HG03558 (cell line): Measurements from ENCODE around the gene CELA3A.
"Not testable (repeated sequence)": the region's sequence is repeated elsewhere in the genome, so short reads cannot be mapped to it uniquely, and the experiment has no call there.

Experiments
- ATAC-seq: cut with Tn5 transposase; IDR thresholded peaks from one replicate; pipeline ENCODE4 v1.9.1; 2021; ENCODE audit warnings: moderate number of reproducible peaks; ENCODE audit not compliant: unreplicated experiment; ENCODE audit errors: extremely low read depth

The CELA3A gene

DNA sequence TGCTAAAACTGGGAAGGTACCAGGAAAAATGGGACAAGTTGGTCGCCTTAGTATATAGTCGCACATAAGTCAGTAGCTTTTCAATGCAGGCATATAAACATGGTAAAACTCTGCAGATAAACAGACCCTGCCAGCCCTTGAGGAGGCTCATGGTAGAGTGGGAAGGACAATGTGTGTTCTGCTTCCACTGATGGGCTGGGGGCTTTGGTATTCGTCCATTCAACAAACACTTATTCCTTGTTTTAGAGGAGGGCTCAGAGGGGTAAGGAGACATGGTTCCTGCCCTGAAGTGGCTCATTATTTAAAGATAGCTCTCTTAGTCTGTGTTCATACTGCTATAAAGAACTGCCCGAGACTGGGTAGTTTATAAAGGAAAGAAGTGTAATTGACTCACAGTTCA is 11.3 kb downstream of the CELA3A start:
- not testable (repeated sequence) for ATAC-seq

DNA sequence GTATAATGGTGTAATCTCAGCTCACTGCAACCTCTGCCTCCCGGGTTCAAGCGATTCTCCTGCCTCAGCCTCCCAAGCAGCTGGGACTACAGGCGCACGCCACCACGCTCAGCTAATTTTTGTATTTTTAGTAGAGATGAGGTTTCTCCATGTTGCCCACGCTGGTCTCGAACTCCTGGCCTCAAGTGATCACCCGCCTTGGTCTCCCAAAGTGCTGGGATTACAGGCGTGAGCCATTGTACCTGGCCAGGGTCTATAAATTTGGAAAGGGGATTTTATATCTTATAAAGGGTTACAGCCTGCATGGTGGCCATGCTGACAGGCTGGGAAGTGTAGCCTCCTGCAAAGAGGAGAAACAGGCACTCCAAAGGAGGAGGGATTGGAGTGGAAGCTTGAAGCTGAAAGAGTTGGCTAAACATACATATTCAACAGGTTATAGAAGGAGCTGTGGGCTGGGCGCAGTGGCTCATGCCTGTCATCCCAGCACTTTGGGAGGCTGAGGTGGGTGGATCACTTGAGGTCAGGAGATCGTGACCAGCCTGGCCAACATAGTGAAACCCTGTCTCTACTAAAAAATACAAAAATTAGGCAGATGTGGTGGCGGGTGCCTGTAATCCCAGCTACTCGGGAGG is 13.2 kb downstream of the CELA3A start:
- ATAC-seq, result not testable (repeated sequence)

DNA sequence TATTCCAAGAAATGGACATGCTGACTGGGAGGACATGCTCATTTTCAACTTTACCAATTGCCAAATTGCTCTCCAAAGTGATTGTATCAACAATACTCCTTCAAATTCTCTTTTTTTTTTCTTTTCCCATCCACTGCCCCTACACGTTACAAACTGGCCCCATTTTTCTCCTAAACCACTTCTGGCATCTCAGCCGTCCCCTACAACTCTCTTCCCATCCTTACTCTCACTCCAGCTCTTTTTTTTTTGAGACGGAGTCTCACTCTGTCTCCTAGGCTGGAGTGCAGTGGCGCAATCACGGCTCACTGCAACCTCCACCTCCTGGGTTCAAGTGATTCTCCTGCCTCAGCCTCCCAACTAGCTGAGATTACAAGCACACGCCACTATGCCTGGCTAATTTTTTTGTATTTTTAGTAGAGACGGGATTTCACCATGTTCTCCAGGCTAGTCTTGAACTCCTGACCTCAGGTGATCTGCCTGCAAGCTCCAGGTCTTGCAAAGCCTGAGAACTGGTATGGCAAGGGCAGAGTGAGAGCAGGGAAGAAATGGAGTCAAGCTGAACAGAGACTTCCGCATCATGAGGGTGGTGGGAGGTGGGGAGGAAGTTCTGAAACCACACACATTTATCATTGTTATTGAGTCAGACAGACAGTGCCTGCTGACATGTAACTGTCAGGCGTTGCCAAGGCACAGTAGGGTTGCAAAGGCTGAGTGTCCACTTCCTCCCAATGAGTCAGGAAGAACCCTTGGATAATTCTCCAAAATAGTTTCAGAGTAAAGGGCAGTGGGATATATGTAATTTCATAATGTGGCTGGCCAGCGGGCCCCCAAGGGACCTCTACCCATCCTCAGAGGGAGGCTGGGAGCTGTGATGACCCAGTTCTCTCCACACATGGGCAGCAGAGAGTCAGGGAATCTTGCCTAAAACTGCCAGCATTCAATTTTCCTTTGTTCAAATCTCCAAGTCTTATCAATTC is 17.4 kb downstream of the CELA3A start:
- no peak for ATAC-seq

DNA sequence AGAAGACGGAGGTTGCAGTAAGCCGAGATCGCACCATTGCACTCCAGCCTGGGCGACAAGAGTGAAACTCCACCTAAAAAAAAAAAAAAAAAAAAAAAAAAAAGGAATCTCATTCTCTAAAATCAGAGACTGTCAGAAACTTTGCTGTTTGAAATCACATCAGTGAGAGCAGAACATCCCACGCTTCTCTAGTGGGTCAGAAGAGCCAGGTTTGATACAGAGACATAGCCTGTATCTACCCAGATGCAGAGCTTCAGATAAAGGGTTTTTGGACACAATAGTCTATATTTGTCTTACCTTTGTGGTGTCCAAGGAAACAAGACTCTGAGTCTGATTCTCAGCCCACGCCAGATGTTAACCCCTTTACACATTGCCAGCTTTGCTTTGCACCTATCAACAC is 19.6 kb downstream of the CELA3A start:
- no peak for ATAC-seq

DNA sequence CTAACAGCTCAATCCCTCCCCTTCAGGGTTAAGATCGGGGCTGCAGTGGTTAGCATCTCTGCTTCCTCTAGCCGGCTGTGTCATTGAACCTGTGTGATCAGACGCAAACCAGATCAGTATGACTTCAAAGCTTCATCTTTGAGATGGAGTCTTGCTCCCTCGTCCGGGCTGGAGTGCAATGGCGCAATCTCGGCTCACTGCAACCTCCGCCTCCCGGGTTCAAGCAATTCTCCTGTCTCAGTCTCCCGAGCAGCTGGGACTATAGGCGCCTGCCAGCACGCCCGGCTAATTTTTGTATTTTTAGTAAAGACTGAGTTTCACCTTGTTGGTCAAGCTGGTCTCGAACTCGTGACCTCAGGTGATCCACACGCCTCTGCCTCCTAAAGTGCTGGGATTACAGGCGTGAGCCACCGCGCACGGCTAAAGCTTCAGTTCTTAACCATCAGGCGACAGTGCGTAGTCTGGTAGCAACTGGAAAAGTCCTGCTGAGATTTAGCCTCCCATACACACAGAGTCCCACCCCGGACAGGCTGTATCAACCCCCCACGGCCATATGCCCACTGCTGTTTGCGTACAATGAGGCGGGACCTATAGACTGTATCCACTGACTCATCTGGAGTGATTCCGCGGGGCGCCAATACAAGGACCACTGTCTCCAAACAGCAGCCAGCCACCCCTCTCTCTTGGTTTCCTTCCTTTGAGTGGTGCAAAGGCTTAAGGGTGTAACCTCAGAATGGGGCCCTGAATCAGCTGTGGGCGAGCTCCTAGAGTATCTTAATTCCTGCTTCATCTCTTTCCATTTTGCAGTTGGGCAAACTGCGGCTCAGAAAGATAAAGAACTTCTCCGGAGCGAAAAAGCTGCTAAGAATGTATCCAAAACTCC is 23.3 kb downstream of the CELA3A start:
- ATAC-seq, result no peak

DNA sequence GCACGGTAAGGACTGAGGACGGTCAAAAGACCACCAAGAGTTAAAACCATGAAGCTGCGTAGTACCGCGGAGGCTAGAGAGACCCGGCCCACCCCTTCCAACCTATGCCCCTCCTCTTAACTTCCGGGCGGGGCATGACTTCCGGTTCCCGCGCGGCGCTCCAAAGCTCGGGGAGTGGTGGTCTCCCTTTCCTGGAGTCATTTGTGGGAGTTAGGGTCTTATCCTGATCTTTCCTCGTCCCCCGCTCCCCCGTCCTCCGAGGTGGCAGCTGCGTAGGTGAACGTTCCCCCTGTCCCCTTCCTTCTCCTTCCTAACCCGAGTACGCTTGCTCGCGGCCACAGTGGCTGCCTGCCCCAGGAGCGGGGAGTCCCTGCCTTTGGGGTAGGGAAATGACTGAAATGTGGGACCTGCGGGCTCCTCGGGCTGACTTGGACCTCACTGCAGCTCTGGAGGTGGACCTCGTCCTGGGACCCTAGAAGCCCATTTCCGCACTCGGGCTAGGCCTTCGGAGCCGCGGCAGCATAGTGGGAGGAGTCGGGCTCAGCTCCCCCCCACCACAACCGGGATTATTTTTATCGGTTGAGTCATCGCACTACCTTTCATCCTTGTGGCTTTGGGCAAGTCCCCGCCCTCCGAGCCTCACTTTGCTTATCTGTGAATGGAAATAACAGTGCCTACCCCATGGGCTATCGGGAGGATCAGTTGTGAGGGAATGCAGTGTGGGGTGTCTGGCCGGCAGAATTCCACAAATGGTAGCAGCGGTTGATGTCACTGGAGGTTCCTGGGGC is 24.1 kb downstream of the CELA3A start:
- peak; percentile 32 for ATAC-seq

DNA sequence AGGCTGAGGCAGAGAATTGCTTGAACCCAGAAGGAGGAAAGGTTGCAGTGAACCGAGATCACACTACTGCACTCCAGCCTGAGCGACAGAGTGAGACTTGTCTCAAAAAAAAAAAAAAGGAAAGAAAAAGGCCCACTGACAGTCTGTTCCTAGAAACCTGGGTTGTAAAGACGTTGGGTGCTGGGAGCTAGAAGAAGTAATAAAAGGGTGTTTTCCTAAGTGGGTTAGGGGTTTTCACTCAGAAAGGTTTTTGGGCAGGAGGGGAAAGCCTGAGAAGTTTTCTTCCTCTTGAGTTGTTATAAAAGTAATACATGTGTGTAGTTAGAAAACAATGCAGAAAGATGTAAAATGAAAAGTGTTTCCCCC is 25.4 kb downstream of the CELA3A start:
- ATAC-seq, result no peak

DNA sequence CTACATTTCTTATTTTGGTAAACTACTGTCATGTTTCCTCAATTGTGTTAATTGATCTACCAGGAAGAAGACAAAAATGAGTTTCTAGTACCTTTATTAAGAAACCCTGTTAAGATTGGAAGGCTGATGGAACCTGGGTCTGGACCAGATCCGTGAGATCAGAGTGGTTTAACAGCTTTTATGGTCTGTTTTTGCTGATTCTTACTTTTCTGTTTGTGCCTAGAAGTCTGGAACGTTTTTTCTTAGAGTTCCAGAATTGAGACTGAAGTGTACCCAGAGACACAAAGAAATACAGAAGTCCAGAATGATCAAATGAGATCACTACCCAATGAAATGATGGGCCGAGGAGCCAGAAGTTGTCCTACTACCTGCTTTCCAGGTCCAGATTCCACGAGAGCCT is 28.6 kb downstream of the CELA3A start:
- ATAC-seq, result no peak

DNA sequence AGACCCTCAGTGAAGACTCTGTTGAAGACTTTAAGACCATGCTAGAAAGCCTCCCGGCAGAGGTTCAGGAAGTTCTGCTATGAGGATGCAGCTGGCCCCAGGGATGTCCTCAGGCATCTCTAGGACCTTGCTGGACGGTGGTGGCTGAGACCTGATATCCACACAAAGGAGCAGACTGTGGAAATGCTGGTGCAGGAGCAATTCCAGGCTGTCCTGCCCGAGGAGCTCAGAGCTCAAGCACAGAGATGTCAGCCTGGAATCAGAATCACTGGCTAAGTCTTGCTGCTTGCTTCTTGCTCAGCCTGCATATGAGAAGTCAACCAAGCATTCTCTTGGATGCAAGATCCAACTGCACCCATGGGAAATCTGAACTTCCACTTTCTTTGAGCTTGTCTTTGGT is 29.0 kb downstream of the CELA3A start:
- no peak for ATAC-seq

DNA sequence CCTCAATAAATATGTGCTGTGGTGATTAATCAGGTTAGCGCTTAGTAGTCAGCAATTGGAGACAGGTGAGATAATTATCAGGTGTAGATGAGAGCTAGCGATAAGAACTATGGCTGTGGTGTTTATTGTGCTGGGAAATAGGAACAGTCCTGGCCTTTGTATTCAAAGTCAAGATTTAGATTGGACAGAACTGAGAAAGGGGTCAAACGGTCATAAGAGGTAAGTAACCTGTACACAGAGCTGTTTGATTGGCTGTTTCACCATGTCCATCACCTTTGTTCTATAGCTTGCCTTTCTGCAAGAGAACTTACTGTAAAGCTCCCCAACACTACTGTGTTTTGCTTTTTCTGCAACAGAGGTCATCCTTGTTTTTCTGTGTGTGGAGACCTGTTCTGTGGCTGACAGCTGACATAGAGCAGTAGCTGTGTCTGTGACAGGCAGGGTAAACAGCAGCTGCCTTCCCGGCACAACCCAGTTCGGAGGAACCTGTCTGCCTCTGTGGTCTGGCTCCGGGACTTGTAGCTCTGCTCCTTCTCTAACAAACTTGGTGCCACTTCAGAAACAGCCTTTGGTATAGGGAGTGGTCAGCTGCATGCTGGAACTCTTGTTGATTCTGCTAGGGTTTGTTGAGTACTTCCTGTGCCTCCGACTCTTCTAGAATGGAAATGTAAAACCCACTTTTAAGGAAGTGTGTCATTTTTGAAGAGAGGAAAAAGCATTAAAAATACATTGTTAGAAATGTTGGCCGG is 29.9 kb downstream of the CELA3A start:
- ATAC-seq, result no peak

DNA sequence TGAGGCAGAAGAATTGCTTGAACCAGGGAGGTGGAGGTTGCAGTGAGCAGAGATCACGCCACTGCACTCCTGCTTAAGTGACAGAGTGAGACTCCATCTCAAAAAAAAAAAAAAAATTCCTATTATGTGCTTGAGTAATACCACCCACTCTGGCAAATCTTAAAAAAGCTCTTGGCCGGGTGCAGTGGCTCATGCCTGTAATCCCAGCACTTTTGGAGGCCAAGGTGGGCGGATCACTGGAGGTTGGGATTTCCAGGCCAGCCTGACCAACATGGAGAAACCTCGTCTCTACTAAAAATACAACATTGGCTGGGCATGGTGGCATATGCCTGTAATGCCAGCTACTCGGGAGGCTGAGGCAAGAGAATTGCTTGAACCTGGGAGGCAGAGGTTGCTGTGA is 33.4 kb downstream of the CELA3A start:
- ATAC-seq, result not testable (repeated sequence)

DNA sequence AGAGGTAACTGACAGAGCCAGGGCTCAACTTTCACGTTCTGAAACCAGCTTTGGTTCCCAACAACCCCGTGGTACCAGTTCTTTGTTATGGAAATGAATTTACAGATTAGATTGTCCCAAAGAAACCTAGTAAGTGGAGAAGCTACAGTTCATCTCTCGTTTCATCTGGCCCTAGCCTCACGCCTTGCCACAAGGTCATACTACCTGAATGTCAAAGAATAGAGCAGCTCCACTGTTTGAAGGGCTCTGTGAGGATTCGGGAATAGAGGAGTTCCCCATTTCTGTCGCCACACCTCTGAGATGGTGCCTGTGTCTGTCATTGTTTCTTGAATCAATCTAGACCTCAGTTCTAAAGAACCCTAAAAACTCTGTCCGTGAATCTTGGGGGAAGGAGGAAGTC is 36.1 kb downstream of the CELA3A start:
- no peak for ATAC-seq

DNA sequence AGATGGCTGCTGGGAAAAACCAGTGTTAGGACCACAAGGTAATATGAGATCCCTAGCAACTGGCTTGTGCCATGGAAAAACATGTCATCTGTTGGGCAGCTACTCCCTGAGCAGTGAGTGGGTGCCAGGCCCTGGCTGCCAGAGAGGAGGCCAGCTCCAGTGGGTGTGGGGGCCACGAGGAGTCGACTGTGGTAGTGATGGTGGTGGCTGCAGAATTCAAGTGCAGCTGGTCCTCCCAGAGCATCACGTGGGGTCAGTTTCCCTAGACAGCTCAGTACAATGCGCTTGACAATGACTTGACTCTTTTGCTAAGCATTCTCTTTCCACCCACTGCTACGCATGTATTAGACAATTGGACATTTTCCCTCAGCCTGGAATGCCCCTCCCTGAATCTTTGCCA is 36.6 kb downstream of the CELA3A start:
- ATAC-seq, result no peak

DNA sequence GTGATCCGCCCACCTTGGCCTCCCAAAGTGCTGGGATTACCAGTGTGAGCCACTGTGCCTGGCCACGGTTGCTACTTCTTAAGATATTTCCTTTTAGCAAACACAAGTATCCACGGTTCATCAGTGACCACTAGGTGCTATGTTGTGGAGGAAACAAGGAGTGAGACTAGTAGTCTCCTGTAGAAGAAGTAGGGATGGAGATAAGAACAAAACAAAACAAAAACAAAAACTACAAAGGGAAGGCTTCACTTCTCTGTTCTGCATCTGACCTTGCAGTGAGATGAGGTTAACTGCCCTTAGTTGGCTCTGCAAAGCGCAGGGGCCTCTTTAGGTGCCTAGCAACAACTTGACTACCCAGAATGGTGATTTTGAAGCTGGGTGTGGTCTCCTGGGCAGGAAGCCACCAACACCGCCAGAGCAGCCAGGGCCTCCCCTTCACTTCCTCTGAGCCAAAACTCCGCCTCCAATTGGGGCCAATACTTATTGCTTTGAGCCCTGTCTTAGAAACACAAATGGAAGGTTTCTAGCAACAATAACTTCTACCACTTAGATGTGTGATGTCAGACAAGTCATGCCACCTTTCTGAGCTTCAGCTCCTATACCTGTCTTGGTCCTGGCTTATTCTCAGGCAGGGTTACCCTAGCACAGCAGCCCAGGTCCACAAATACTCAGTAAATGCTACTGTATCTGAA is 38.3 kb downstream of the CELA3A start:
- ATAC-seq, result peak; percentile 76

DNA sequence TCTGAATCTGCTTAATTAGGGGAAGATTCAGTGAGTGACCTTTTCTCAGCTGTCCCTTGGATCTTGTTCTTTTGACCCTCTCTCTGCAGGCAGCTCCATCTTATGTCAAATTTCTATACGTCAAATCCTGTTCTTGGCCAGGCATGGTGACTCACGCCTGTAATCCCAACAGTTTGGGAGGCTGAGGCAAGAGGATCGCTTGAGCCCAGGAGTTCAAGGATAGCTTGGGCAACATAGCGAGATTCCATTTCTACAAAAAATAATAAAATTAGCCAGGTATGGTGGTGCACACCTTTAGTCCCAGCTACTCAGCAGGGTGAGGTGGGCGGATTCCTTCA is 38.8 kb downstream of the CELA3A start:
- ATAC-seq, result no peak

DNA sequence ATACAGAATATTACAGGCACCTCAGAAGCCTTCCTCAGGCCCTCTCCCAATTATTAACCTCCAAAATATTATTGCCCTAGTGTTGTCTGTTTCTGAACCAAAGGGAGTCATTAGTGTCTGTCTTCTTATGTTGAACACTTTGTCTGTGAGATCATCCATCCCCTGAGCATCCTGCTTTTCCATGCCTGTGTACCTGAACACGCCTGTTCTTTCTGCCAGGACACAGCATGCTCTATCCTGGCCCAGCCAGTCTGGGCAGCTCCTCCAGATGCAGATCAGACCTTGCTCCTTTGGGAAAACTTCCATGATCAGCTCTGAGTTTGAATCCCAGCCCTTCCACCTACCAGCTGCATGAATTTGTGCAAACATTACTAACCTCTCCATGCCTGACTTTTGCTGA is 40.0 kb downstream of the CELA3A start:
- ATAC-seq, result no peak

DNA sequence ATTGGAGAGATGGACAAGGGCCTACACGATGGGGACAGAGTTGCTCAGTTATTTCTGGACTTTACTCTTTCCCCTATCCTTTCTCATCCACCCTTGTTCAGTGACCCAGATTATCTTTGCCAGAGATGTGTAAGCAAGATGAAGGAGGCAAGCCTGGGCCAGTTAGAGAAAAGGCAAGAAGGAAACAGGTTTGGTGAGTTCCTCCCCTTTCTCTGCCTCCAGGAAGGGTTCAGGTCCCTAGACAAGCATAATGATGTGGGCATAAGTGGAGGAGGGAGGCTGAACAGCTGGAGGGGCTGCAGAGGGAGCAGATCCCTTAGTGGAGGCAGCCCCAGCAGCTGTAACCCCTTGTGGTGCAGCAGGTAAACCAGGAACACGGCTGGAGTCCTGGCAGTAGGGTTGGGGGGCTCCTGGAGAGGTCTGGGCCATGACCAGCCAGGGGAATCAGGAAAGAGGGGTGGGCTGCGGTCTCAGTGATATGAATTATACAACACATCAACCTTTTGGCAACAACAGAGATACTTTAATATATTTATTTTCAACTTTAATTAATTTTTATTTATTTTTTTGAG is 41.8 kb downstream of the CELA3A start:
- ATAC-seq, result no peak

DNA sequence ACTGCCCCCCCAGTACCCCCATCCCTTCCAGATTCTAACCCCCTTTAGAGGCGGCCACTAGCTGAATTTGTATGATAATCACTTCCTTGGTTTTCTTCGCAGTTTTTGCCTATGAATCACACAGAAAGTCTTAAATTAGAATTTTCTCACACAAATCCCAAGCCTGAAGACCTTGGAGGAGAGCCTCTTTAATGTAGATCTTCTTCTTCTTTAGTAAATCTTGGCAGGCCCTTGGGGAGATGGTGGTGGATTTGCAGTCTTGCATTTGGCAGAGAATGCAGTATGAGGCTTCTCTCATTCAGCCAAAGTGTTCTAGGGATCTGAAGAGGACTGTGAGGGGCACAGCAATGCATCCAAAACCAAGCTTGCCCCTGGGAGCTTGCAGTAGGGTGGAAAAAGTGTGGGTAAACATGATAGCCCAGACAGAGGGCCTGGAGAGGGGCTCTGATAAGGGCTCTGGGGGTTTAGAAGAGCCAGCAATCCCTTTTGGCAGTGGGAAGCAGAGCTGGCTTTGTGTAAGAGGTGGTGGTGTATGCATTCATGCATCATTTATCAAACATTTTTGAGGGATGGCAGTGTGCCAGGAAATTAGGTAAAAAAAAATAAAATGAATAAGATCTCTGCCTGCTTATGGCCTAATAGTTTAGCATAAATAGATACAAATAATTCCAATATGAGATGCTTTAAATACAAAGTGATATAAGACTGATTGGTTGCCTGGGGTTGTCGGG is 43.4 kb downstream of the CELA3A start:
- ATAC-seq, result no peak
